Activated CD4-positive, alpha-beta T cell treated with anti-CD3 and anti-CD28 coated beads, Interleukin-10, Interleukin-2, amounts not matched to agents 100 ng/mL and 50 ng/mL, durations not matched to agents 16 hours and 8 hours (primary cell): Measurements from ENCODE around the gene COPS6.
"Not testable (repeated sequence)": the region's sequence is repeated elsewhere in the genome, so short reads cannot be mapped to it uniquely, and the experiment has no call there.

Source experiments
- DNase-seq: peaks from one replicate; pipeline ENCODE4 v3.0.0-alpha.2; 2020

COPS6 gene

DNA sequence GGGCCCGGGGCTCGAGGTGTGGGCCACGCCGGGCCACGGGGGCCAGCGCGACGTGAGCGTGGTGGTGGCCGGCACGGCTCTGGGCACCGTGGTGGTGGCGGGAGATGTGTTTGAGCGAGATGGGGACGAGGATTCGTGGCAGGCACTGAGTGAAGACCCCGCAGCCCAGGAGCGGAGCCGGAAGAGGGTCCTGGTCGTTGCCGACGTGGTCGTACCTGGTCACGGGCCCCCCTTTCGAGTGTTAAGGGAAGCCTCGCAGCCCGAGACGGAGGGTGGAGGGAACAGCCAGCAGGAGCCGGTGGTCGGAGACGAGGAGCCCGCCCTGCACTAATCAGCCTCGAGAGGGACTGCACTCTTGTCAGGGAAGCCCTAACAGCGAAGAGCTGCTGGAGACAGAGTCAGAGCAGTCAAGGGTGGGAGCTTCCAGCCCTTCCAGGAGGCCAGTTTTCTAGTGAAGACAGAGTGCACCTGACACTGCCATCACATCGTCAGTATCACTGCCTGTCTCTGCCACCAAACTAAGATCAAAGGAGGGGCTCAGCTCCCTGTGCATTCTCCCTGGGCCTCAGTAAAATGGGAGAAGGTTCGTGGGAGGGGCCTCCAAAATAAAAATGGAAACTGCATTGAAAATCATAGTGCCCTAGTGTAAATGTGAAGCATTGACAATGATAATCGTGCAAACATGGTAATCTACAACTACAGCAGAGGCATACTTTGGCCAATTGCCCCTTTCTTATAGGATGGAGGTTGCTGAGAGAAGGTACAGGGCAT lies 39.3 kb downstream of the COPS6 start:
- no peak for DNase-seq

DNA sequence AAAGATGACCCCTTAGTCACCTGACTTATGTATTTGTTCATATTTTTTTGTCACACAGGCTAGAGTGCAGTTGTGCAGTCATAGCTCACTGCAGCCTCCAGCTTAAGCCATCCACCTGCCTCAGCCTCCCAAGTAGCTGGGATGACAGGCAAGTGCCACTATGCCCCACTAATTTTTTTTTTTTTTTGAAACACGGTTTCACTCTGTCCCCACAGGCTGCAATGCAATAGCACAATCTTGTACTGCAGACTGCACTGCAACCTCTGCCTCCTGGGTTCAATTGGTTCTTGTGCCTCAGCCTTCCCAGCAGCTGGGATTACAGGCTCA lies 39.8 kb downstream of the COPS6 start:
- DNase-seq = no peak

DNA sequence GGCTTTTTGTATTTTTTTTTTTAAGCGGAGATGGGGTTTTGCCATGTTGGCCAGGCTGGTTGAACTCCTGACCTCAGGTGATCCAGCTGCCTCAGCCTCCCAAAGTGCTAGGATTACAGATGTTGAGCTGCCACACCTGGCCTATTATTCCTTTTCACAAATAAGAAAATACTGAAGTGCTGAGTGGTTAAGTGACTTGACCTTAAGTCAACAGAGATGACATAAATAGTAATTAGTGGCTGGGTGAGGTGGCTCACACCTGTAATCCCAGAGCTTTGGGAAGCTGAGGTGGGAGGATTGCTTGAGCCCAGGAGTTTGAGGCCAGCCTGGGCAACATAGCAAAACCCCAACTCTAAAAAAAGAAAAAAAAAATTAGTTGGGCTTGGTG lies 41.4 kb downstream of the COPS6 start:
- not testable (repeated sequence) for DNase-seq

DNA sequence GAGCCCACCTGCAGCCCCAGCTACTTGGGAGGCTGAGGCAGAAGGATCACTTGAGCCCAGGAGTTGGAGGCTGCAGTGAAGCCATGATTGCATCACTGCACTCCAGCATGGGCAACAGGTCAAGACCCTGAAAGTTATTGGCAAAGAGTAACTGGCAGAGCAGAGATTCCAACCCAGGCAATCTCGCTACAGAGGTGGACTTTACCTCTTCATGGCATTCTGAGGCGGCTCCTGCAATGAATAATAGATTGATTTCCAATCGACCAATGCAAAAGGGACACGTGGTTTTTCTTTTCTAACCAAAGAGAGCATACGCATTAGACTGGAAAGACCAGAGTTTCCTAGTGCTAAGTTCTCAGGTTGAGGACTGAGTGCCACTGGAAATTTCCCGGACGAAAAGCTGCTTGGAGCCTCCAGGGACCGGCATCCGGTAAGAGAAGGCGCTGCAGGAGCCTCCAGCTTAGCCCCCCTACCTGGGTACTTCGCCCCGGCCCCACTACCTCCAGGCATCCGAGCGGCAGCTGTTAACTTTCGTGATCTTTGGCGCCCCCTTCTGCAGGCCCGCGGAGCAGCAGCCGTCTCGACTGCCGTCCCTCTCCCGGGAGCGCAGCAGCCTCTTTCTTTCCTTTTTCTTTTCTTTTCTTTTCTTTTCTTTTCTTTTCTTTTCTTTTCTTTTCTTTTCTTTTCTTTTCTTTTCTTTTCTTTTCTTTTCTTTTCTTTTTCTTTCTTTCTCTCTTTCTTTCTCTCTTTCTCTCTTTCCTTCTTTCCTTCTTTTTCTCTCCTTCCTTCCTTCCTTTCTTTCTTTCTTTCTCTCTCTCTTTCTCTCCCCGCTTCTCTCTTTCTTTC lies 42.1 kb downstream of the COPS6 start:
- peak; percentile 82 for DNase-seq

DNA sequence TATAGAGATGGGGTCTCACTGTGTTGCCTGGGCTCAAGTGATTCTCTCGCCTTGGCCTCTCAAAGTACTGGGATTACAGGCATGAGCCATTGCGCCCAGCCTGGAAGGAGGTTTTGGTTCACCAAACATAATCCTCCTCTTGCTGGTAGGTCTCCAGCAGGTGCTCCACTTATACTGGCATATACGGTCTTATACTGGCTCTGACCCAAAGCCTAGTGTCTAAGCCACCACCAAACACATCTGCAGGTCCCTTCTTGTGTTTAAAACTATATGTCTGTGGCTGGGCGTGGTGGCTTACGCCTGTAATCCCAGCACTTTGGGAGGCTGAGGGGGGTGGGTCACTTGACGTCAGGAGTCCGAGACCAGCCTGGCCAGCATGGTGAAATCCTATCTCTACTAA lies 43.4 kb downstream of the COPS6 start:
- DNase-seq = no peak

DNA sequence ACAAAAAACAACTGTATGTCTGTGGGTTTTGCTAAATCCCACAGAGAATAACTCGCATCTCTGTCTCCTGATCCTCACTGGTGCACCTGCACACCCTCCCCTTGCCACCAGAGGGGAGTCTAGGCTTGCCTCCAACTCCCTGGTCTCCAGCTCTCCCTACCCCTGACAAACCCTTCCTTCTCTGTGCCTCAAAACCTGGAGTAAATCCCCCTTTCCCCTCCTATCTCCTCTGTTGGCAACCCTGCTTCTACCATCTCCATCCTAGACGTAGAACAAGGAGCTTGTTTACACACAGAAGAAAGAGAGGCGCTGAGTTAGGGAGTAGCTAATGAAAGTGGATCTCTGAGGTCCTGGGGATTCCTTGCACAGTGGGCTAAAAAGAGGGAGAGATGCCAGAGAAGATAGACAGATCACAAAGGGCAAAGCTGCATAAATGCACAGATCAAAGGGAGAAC lies 44.0 kb downstream of the COPS6 start:
- DNase-seq = peak; percentile 76

DNA sequence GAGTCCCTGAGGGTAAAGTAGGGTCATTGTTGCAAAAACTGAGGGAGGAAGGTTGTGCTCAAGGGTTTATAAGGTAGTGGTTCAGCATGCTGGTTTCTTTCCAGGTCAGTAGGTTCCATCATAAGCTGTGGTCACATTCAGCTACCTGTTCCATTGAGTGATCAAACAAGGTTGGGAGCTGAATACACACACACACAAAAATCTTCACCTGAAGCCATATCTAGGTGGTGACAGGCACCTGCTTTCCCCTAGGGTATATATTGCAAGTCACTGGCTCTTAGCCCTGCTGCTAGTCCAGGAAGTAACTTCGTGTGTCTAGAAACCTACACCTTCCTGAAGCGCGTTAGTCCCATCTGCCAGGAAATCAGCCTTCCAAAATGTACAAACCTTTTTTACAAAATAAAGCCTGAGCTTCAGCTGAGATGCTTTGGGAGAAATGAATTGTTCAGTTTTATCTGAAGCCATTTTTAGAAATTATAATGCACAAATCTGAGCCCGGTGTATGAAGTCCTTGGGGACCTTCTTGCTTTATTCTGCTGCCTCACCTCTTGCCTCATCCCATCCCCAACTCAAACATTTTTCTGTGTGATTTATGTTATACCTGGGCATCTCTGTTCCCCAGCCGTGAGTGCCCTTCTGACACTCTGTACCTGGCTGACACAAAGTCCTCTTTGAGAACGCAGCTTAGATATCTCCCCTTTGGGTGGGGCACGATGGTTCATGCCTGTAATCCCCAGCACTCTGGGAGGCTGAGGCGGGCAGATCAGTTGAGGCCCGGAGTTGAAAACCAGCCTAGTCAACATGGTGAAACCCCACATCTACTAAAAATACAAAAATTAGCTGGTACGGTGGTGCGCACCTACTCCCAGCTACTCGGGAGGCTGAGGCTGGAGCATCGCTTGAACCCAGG lies 49.3 kb downstream of the COPS6 start:
- DNase-seq = no peak

DNA sequence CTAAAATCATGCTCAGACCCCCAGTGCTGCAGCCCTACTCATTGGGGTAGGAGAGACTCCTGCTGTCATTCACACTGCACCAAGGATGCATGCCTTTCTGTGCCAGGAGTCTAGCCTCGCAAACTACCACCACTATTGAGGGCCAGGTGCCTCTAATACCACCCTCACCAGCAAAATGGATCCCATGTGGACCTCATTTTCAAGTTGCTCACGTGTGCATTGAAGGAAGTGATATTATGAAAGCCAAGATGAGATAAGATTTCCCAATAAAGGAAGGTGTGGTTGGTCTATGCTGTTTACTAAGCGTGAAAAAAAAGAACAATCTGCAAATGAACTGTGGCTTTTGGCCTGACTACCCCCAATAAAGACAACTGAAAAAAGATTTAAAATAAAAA lies 52.8 kb downstream of the COPS6 start:
- no peak for DNase-seq
